SU-DHL-6 (cell line): ENCODE data around the gene RBMS3.

Experiments used
- CTCF ChIP-seq: fragments of 200-600 bp; sonication (generic); IDR thresholded peaks from one replicate; pipeline ENCODE4 v1.5.1; 2017; ENCODE audit warnings: antibody characterized with exemption, mild to moderate bottlenecking, low read length, moderate library complexity; ENCODE audit not compliant: insufficient read depth, poor library complexity, severe bottlenecking
- EZH2phosphoT487 ChIP-seq: fragments of 200-600 bp; sonication (generic), shearing (Covaris generic); conservative IDR thresholded peaks from 2 replicates; pipeline ENCODE4 v1.6.1; 2018; ENCODE audit warnings: mild to moderate bottlenecking, antibody characterized with exemption, low read length, moderate library complexity, mixed read lengths

- TF ChIP-seq CTCF, result no peak
- TF ChIP-seq EZH2phosphoT487, result no peak
These were observed 284.4 kb downstream of the RBMS3 start for GRCh38 chr3:29565236-29565635.
